GM12878 (cell line): ENCODE data around the gene ITFG1. TPM values are rescaled to one million over a fixed set of nuclear protein-coding genes. Genes with fewer than 3 reads are reported as not detected.

Experiments
- ATAC-seq: fragments of 200-7000 bp; cut with Tn5 transposase; 3 replicates; pipeline ENCODE4 v1.9.1; 2020; ENCODE audit warnings: mild to moderate bottlenecking, moderate library complexity
- BruUV-seq: library from RNA; stranded (reverse); fragments of 400-500 nt; replicated peaks from 2 replicates; lab custom pipeline; 2021; lab: Mats Ljungman, UMichigan
- CTCF ChIA-PET: fragments of 300-600 bp; sonication (Branson Sonifier 250); formaldehyde crosslinking; extraction: SDS; loops from one replicate; lab custom pipeline; 2021; ENCODE audit warnings: inconsistent platforms; lab: Yijun Ruan, JAX
- POLR2A ChIA-PET: fragments of 350-600 bp; formaldehyde crosslinking; extraction: SDS; loops from one replicate; lab custom pipeline; 2021; ENCODE audit warnings: inconsistent platforms; lab: Charles Lee
- RAD21 ChIA-PET: fragments of 300-600 bp; sonication (Branson Sonifier 250); formaldehyde crosslinking; loops from one replicate; lab custom pipeline; 2023; ENCODE audit warnings: antibody characterized with exemption; ENCODE audit not compliant: unreplicated experiment; lab: Charles Lee
- SMC1A ChIA-PET: fragments of 300-600 bp; sonication (Branson Sonifier 250); formaldehyde crosslinking; loops from one replicate; lab custom pipeline; 2023; ENCODE audit not compliant: unreplicated experiment, uncharacterized antibody; lab: Charles Lee
- DNase-seq: peaks from one replicate; pipeline ENCODE4 v3.0.0-alpha.2; 2011; ENCODE audit warnings: low read depth, low spot score
- FAIRE-seq: peaks from 3 replicates; lab custom pipeline; 2011; peaks lifted over from hg19 to GRCh38; lab: Jason Lieb, UNC
- H2AFZ ChIP-seq: 2 replicates; pipeline ENCODE4 v1.6.0; 2011; ENCODE audit warnings: low read depth, low read length, control low read depth; ENCODE audit not compliant: control insufficient read depth
- H3K27ac ChIP-seq: 2 replicates; pipeline ENCODE4 v1.5.1; 2011; ENCODE audit warnings: control low read depth; ENCODE audit not compliant: control insufficient read depth, insufficient read depth
- H3K27me3 ChIP-seq, 2 experiments: replicated peaks in 1 of 2; 2 replicates each; pipeline versions ENCODE4 v1.6.0 to v1.6.1; 2011; ENCODE audit warnings: low read length in 1 of 2; ENCODE audit not compliant: control insufficient read depth in 2 of 2, insufficient read depth in 2 of 2
- H3K36me3 ChIP-seq, 2 experiments: 2 replicates each; pipeline ENCODE4 v1.5.1; 2011; ENCODE audit warnings: low read length in 1 of 2; ENCODE audit not compliant: control insufficient read depth in 2 of 2, insufficient read depth in 2 of 2
- H3K4me1 ChIP-seq: 2 replicates; pipeline ENCODE4 v1.6.1; 2011; ENCODE audit warnings: mild to moderate bottlenecking, low read length, moderate library complexity, mixed read lengths; ENCODE audit not compliant: control insufficient read depth, insufficient read depth
- H3K4me2 ChIP-seq: 2 replicates; pipeline ENCODE4 v1.6.0; 2011; ENCODE audit warnings: control low read depth; ENCODE audit not compliant: control insufficient read depth, insufficient read depth
- H3K4me3 ChIP-seq: fragments of 200-600 bp; sonication (generic); 2 replicates; pipeline ENCODE4 v1.5.1; 2016
- H3K79me2 ChIP-seq: 2 replicates; pipeline ENCODE4 v1.6.0; 2011; ENCODE audit warnings: low read length; ENCODE audit not compliant: control insufficient read depth, insufficient read depth
- H3K9ac ChIP-seq: 2 replicates; pipeline ENCODE4 v1.8.0; 2011; ENCODE audit warnings: low read length, control low read depth, mixed read lengths; ENCODE audit not compliant: control insufficient read depth, insufficient read depth
- H3K9me3 ChIP-seq: replicated peaks from 3 replicates; pipeline ENCODE4 v1.5.1; 2011; ENCODE audit warnings: mild to moderate bottlenecking, low read length; ENCODE audit not compliant: control insufficient read depth, insufficient read depth
- H4K20me1 ChIP-seq: 2 replicates; pipeline ENCODE4 v1.6.0; 2011; ENCODE audit not compliant: control insufficient read depth, insufficient read depth
- ATF3 ChIP-seq: IDR thresholded peaks from 2 replicates; pipeline ENCODE4 v1.6.1; 2011; ENCODE audit warnings: low read depth, mild to moderate bottlenecking, low read length, moderate library complexity, borderline replicate concordance; ENCODE audit errors: extremely low read depth
- BACH1 ChIP-seq: fragments of 450-650 bp; IDR thresholded peaks from 2 replicates; pipeline ENCODE4 v1.6.1; 2017; ENCODE audit warnings: mild to moderate bottlenecking, borderline replicate concordance
- BCL3 ChIP-seq: IDR thresholded peaks from 2 replicates; pipeline ENCODE4 v1.6.1; 2011; ENCODE audit warnings: borderline replicate concordance, low read depth, mild to moderate bottlenecking, moderate library complexity, low read length; ENCODE audit not compliant: insufficient read depth, poor library complexity, severe bottlenecking
- BRCA1 ChIP-seq: IDR thresholded peaks from 2 replicates; pipeline ENCODE4 v1.6.1; 2011; ENCODE audit warnings: low read depth, low read length, improper control_type of control experiment
- CBX5 ChIP-seq: sonication (generic); IDR thresholded peaks from 2 replicates; pipeline ENCODE4 v1.6.1; 2016; ENCODE audit warnings: low read depth, moderate library complexity, mild to moderate bottlenecking, inconsistent platforms
- E4F1 ChIP-seq: fragments of 450-650 bp; IDR thresholded peaks from 2 replicates; pipeline ENCODE4 v1.6.1; 2018; ENCODE audit warnings: borderline replicate concordance, mild to moderate bottlenecking; ENCODE audit not compliant: partially characterized antibody
- KLF5 ChIP-seq: fragments of 450-650 bp; IDR thresholded peaks from 2 replicates; pipeline ENCODE4 v1.6.1; 2014; ENCODE audit warnings: mild to moderate bottlenecking; ENCODE audit not compliant: partially characterized antibody
- MLLT1 ChIP-seq: fragments of 450-650 bp; IDR thresholded peaks from 2 replicates; pipeline ENCODE4 v1.6.1; 2016; ENCODE audit warnings: mild to moderate bottlenecking
- POLR2AphosphoS5 ChIP-seq: IDR thresholded peaks from 2 replicates; pipeline ENCODE4 v1.6.1; 2011; ENCODE audit warnings: mild to moderate bottlenecking, low read length, inconsistent platforms
- SMC3 ChIP-seq: IDR thresholded peaks from 2 replicates; pipeline ENCODE4 v1.6.1; 2011; ENCODE audit warnings: low read length, improper control_type of control experiment, borderline replicate concordance
- SREBF2 ChIP-seq: IDR thresholded peaks from 2 replicates; pipeline ENCODE4 v1.6.1; 2012; ENCODE audit warnings: mild to moderate bottlenecking, low read length
- WGBS: methylation state at CpG from one replicate; pipeline ENCODE4 v1.1.6; 2016; ENCODE audit warnings: low lambda C conversion rate; ENCODE audit not compliant: insufficient replicate concordance, insufficient coverage; ENCODE audit errors: missing lambda C conversion rate; 5-methylcytosine and 5-hydroxymethylcytosine counted together
- in situ Hi-C: fragments of 300-500 bp; cut with MboI; formaldehyde crosslinking; loops from 9 replicates; pipeline ENCODE4 v1.14.3; 2018; ENCODE audit warnings: mixed read lengths
- intact Hi-C: fragments of 100-400 bp; cut with micrococcal nuclease; formaldehyde crosslinking; loops from one replicate; pipeline ENCODE4 v1.14.2; 2022; ENCODE audit not compliant: unreplicated experiment
- polyA plus RNA-seq, 11 experiments: library from polyadenylated mRNA; depleted of rRNA in 4 of 11; unstranded in 6 of 11; stranded (reverse) in 5 of 11; fragments of >200 nt; fragmentation: Nextera tagmentation in 4 of 11; fragmentation: Illumina TruSeq in 1 of 11; extraction: Ambion mirVana in 4 of 11; extraction: Trizol in 1 of 11; gene quantifications; 1 replicate in 1 of 11; 2 replicates in 10 of 11; pipeline versions ENCODE4 v1.2.1 to v1.2.3, GENCODE V29; 2011 to 2016; ENCODE audit warnings: inconsistent platforms in 2 of 11, missing spikeins in 2 of 11, low read depth in 1 of 11
- total RNA-seq, 4 experiments: library from RNA; depleted of rRNA in 3 of 4; stranded (reverse); fragments of >200 nt in 3 of 4; fragmentation: Illumina TruSeq in 1 of 4; extraction: Trizol in 1 of 4; gene quantifications; 2 replicates each; pipeline versions ENCODE4 v1.2.1 to v1.2.3, GENCODE V29; 2013 to 2021

Gene ITFG1
- total and polyA plus RNA-seq, 10 of the 15 experiments (the other 5 are each of a cell fraction or from before 2014, with no cell fraction given) = 9.3 to 56.3 (median 28.6) TPM

- TF ChIP-seq BCL3 = no peak
- no peak for TF ChIP-seq SREBF2
- TF ChIP-seq MLLT1 = no peak
- no peak for TF ChIP-seq BRCA1
These were observed 9.3 kb upstream of the ITFG1 start (continued) for GRCh38 chr16:47470211-47470610.

- ChIA-PET SMC1A (interaction anchor here (0.8 to 14.7 kb wide), 11 partner anchors 9 to 115 kb away, joined by 3 to 254 read pairs (median 3); no protein-coding TSS in a partner anchor), CTCF (interaction anchor here (0.8 to 7.9 kb wide), 4 partner anchors 11 to 202 kb away, joined by 3 to 50 read pairs (median 3); no protein-coding TSS in a partner anchor), POLR2A (interaction anchor here (0.7 to 3.2 kb wide), 4 partner anchors 9 to 24 kb away, joined by 3 to 13 read pairs (median 4); no protein-coding TSS in a partner anchor), RAD21 (interaction anchor here (2.3 to 19.6 kb wide), 4 partner anchors 10 to 21 kb away, joined by 6 to 238 read pairs (median 54); no protein-coding TSS in a partner anchor)
- no peaks in the 10 kb centered on the region for H3K9me3 ChIP-seq
- no peak for DNase-seq
- no peak overlapping the region for H3K27ac ChIP-seq
- no peak for FAIRE-seq
- peaks cover 5% of the 10 kb centered on the region; the same call in 1 of the 2 replicates for H3K4me1 ChIP-seq
- peaks cover 35% of the 10 kb centered on the region for H3K79me2 ChIP-seq
- no peak overlapping the region for H3K4me2 ChIP-seq
- WGBS = 95% methylated on average over 1 of the region's 1 CpG
- intact Hi-C loops = loop anchor here (10.0 kb wide), 2 partner anchors 116 to 154 kb away; no protein-coding TSS in a partner anchor
- H3K9ac ChIP-seq = no peak overlapping the region
- ATAC-seq = no peak
- no peaks in the 10 kb centered on the region for H3K27me3 ChIP-seq
- H2AFZ ChIP-seq = no peak overlapping the region
- TSS peak; percentile 10 for BruUV-seq
- in situ Hi-C loops = no loop called here
- no peaks in the 10 kb centered on the region for H4K20me1 ChIP-seq
- peaks cover 0 to 7% of the 10 kb centered on the region in 2 experiments; a peak in 2 of 4 replicates for H3K36me3 ChIP-seq
- no peak overlapping the region for H3K4me3 ChIP-seq
- no peak for TF ChIP-seq CBX5
- TF ChIP-seq SMC3 = no peak
- TF ChIP-seq ATF3 = no peak
- no peak for TF ChIP-seq BACH1
- no peak for TF ChIP-seq KLF5
- no peak for TF ChIP-seq E4F1
- no peak for TF ChIP-seq POLR2AphosphoS5
These were observed 8.4 kb upstream of the ITFG1 start for GRCh38 chr16:47469227-47469626.
